Hepatocyte (in vitro differentiated cells): Measurements from ENCODE around the gene C5orf47. TPM values are rescaled to one million over a fixed set of nuclear protein-coding genes. Genes with fewer than 3 reads are reported as not detected.

Experiments used
- DNase-seq: peaks from one replicate; pipeline ENCODE4 v3.0.0-alpha.2; 2016; ENCODE audit warnings: low spot score
- H2AFZ ChIP-seq: fragments of 200-600 bp; sonication (generic); 2 replicates; pipeline ENCODE4 v1.6.0; 2016; ENCODE audit warnings: antibody characterized with exemption, mild to moderate bottlenecking
- H3K27ac ChIP-seq: fragments of 200-600 bp; sonication (generic); 2 replicates; pipeline ENCODE4 v1.5.1; 2016; ENCODE audit warnings: mild to moderate bottlenecking
- H3K27me3 ChIP-seq: fragments of 200-600 bp; sonication (generic); 2 replicates; pipeline ENCODE4 v1.6.1; 2016
- H3K36me3 ChIP-seq: fragments of 200-600 bp; sonication (generic); replicated peaks from 2 replicates; pipeline ENCODE4 v1.5.1; 2016; ENCODE audit warnings: low read depth; ENCODE audit not compliant: insufficient read depth
- H3K4me1 ChIP-seq: fragments of 200-600 bp; sonication (generic); 2 replicates; pipeline ENCODE4 v1.5.1; 2016; ENCODE audit warnings: mild to moderate bottlenecking, moderate library complexity; ENCODE audit not compliant: insufficient read depth
- H3K4me2 ChIP-seq: fragments of 200-600 bp; sonication (generic); 2 replicates; pipeline ENCODE4 v1.6.0; 2016
- H3K4me3 ChIP-seq: fragments of 200-600 bp; sonication (generic); 2 replicates; pipeline ENCODE4 v1.5.1; 2016; ENCODE audit warnings: mild to moderate bottlenecking
- H3K79me2 ChIP-seq: fragments of 200-600 bp; sonication (generic); 2 replicates; pipeline ENCODE4 v1.6.0; 2017; ENCODE audit warnings: mild to moderate bottlenecking
- H3K9me2 ChIP-seq: fragments of 200-600 bp; sonication (generic); replicated peaks from 2 replicates; pipeline ENCODE4 v1.6.0; 2017; ENCODE audit warnings: mild to moderate bottlenecking; ENCODE audit not compliant: insufficient read depth
- H3K9me3 ChIP-seq: fragments of 200-600 bp; sonication (generic); 2 replicates; pipeline ENCODE4 v1.5.1; 2016; ENCODE audit warnings: low read depth, mild to moderate bottlenecking
- H4K20me1 ChIP-seq: fragments of 200-600 bp; sonication (generic); 2 replicates; pipeline ENCODE4 v1.6.0; 2016; ENCODE audit warnings: mild to moderate bottlenecking; ENCODE audit not compliant: insufficient read depth, poor library complexity, severe bottlenecking
- CTCF ChIP-seq: fragments of 200-600 bp; sonication (generic); IDR thresholded peaks from 2 replicates; pipeline ENCODE4 v1.5.1; 2016; ENCODE audit warnings: antibody characterized with exemption, mild to moderate bottlenecking; ENCODE audit not compliant: poor library complexity
- EZH2 ChIP-seq: fragments of 200-600 bp; sonication (generic); IDR thresholded peaks from 2 replicates; pipeline ENCODE4 v1.6.1; 2016; ENCODE audit warnings: antibody characterized with exemption, mild to moderate bottlenecking, borderline replicate concordance
- EZH2phosphoT487 ChIP-seq: fragments of 200-600 bp; sonication (generic); IDR thresholded peaks from one replicate; pipeline ENCODE4 v1.6.1; 2018; ENCODE audit warnings: antibody characterized with exemption, mild to moderate bottlenecking, low read depth, moderate library complexity; ENCODE audit not compliant: unreplicated experiment, severe bottlenecking
- WGBS: methylation state at CpG from one replicate; pipeline ENCODE4 v1.1.6; 2016; ENCODE audit warnings: low lambda C conversion rate; ENCODE audit errors: missing lambda C conversion rate; 5-methylcytosine and 5-hydroxymethylcytosine counted together
- polyA plus RNA-seq: library from polyadenylated mRNA; unstranded; fragments of >200 nt; fragmentation: Nextera tagmentation; extraction: Ambion mirVana; gene quantifications from 2 replicates; pipeline ENCODE4 v1.2.1, GENCODE V29; 2016
- total RNA-seq: library from RNA; depleted of rRNA; stranded (reverse); fragments of >200 nt; gene quantifications from 2 replicates; pipeline ENCODE4 v1.2.3, GENCODE V29; 2014

C5orf47 gene
- total and polyA plus RNA-seq, 2 experiments from 2014 or later, result 0.07 to 0.28 TPM

- no peaks in the 10 kb centered on the region for H3K79me2 ChIP-seq
- H3K9me2 ChIP-seq, result no peaks in the 10 kb centered on the region
- no peaks in the 10 kb centered on the region for H4K20me1 ChIP-seq
- 70% methylated on average over 4 of the region's 4 CpGs for WGBS
- no peak overlapping the region for H3K4me2 ChIP-seq
- no peak for DNase-seq
- no peak overlapping the region for H3K27ac ChIP-seq
- peaks cover 15% of the 10 kb centered on the region for H3K27me3 ChIP-seq
- H3K4me3 ChIP-seq, result no peak overlapping the region
- H2AFZ ChIP-seq, result no peak overlapping the region
- no peak for TF ChIP-seq EZH2phosphoT487
- no peak for TF ChIP-seq EZH2
- H3K36me3 ChIP-seq, result no peaks in the 10 kb centered on the region
- no peaks in the 10 kb centered on the region for H3K4me1 ChIP-seq
- no peaks in the 10 kb centered on the region for H3K9me3 ChIP-seq
Measured at GRCh38 chr5:173998531-173998930, 9.6 kb downstream of the C5orf47 start.

- DNase-seq, result no peak
- Histone ChIP-seq H3K9me3 (no peaks in the 10 kb centered on the region), H3K27ac (no peak overlapping the region), H3K36me3 (no peaks in the 10 kb centered on the region), H3K27me3 (peaks cover 15% of the 10 kb centered on the region), H3K9me2 (no peaks in the 10 kb centered on the region), H3K4me1 (no peaks in the 10 kb centered on the region), H2AFZ (no peak overlapping the region), H3K79me2 (no peaks in the 10 kb centered on the region), H3K4me3 (no peak overlapping the region), H3K4me2 (no peak overlapping the region), H4K20me1 (no peaks in the 10 kb centered on the region)
- 90% methylated on average over 4 of the region's 4 CpGs for WGBS
- TF ChIP-seq CTCF (no peak), EZH2phosphoT487 (no peak), EZH2 (no peak)
Measured at GRCh38 chr5:174000076-174000475, 11.1 kb downstream of the C5orf47 start.

GRCh38 chr5:174003795-174004194 is 14.8 kb downstream of the C5orf47 start:
- H3K36me3 ChIP-seq, result no peaks in the 10 kb centered on the region
- H3K27ac ChIP-seq, result no peak overlapping the region
- no peak overlapping the region for H3K4me2 ChIP-seq
- no peak for DNase-seq
- no peaks in the 10 kb centered on the region for H4K20me1 ChIP-seq
- no peaks in the 10 kb centered on the region for H3K9me3 ChIP-seq
- H3K9me2 ChIP-seq, result no peaks in the 10 kb centered on the region
- peaks cover 7% of the 10 kb centered on the region for H3K27me3 ChIP-seq
- TF ChIP-seq CTCF (no peak), EZH2phosphoT487 (no peak), EZH2 (no peak)
- H2AFZ ChIP-seq, result no peak overlapping the region
- no peaks in the 10 kb centered on the region for H3K4me1 ChIP-seq
- H3K79me2 ChIP-seq, result no peaks in the 10 kb centered on the region
- no peak overlapping the region for H3K4me3 ChIP-seq

- WGBS, result 99% methylated on average over 5 of the region's 5 CpGs
Measured at GRCh38 chr5:174008922-174009321, 20.0 kb downstream of the C5orf47 start.

More at GRCh38 chr5:174008922-174009321, 20.0 kb downstream of the C5orf47 start:
- H3K36me3 ChIP-seq, result no peaks in the 10 kb centered on the region
- no peak overlapping the region for H3K4me3 ChIP-seq
- H2AFZ ChIP-seq, result no peak overlapping the region
- no peaks in the 10 kb centered on the region for H3K9me3 ChIP-seq
- H3K79me2 ChIP-seq, result no peaks in the 10 kb centered on the region
- TF ChIP-seq EZH2phosphoT487 (no peak), EZH2 (no peak), CTCF (no peak)
- H3K4me1 ChIP-seq, result no peaks in the 10 kb centered on the region
- no peak for DNase-seq
- H3K27ac ChIP-seq, result no peak overlapping the region
- H3K4me2 ChIP-seq, result no peak overlapping the region
- H3K27me3 ChIP-seq, result no peaks in the 10 kb centered on the region
- H4K20me1 ChIP-seq, result no peaks in the 10 kb centered on the region
- no peaks in the 10 kb centered on the region for H3K9me2 ChIP-seq
